Smooth muscle cell of the brain vasculature (primary cell): ENCODE measurements around the gene ELMOD3.
"Not testable (repeated sequence)": the region's sequence is repeated elsewhere in the genome, so short reads cannot be mapped to it uniquely, and the experiment has no call there.

ENCODE experiments used
- DNase-seq: peaks from one replicate; pipeline ENCODE4 v3.0.0-alpha.2; 2012; ENCODE audit warnings: low read depth, low spot score

ELMOD3 gene

GRCh38 chr2:85329181-85329651 is 25.4 kb upstream of the ELMOD3 start:
- no peak for DNase-seq

GRCh38 chr2:85329701-85330100 is 24.9 kb upstream of the ELMOD3 start:
- DNase-seq: not testable (repeated sequence)

- DNase-seq: no peak
Measured at GRCh38 chr2:85330839-85331636, 23.5 kb upstream of the ELMOD3 start.

GRCh38 chr2:85333877-85334276 is 20.7 kb upstream of the ELMOD3 start:
- not testable (repeated sequence) for DNase-seq

GRCh38 chr2:85334928-85335327 is 19.6 kb upstream of the ELMOD3 start:
- DNase-seq: no peak

GRCh38 chr2:85340034-85340892 is 14.3 kb upstream of the ELMOD3 start:
- DNase-seq: no peak

GRCh38 chr2:85341269-85342029 is 13.1 kb upstream of the ELMOD3 start:
- no peak for DNase-seq

- DNase-seq: no peak
Measured at GRCh38 chr2:85342156-85342555, 12.4 kb upstream of the ELMOD3 start.

- not testable (repeated sequence) for DNase-seq
Measured at GRCh38 chr2:85343207-85343895, 11.2 kb upstream of the ELMOD3 start.

GRCh38 chr2:85344356-85344954 is 10.1 kb upstream of the ELMOD3 start:
- DNase-seq: no peak

GRCh38 chr2:85347599-85347998 is 7.0 kb upstream of the ELMOD3 start:
- no peak for DNase-seq

- DNase-seq: no peak
Measured at GRCh38 chr2:85353876-85354285, 688 bp upstream of the ELMOD3 start.

GRCh38 chr2:85355073-85355410 is 473 bp downstream of the ELMOD3 start:
- no peak for DNase-seq

GRCh38 chr2:85355521-85355920 is 952 bp downstream of the ELMOD3 start:
- no peak for DNase-seq

- DNase-seq: no peak
Measured at GRCh38 chr2:85356186-85356585, 1.6 kb downstream of the ELMOD3 start.

GRCh38 chr2:85357736-85358135 is 3.2 kb downstream of the ELMOD3 start:
- no peak for DNase-seq

GRCh38 chr2:85362653-85363387 is 8.3 kb downstream of the ELMOD3 start:
- not testable (repeated sequence) for DNase-seq

- DNase-seq: no peak
Measured at GRCh38 chr2:85367180-85367579, 12.6 kb downstream of the ELMOD3 start.

GRCh38 chr2:85368921-85369320 is 14.4 kb downstream of the ELMOD3 start:
- no peak for DNase-seq

GRCh38 chr2:85369500-85369899 is 14.9 kb downstream of the ELMOD3 start:
- DNase-seq: no peak
